Measurements from ENCODE around the gene PGBD4.

Gene PGBD4

GRCh38 chr15:34101366-34102174 lies at the start of gene PGBD4, which contains the start of gene EMC7:
Gene PGBD4 (plus strand): TSS chr15:34102083. CDS start chr15:34102532, 449 bp downstream.
Gene EMC7 (minus strand): TSS chr15:34101862. CDS start chr15:34101839, 23 bp downstream.
- DNase-seq (ENCODE audit: low read depth): peak; percentile 99

DNA sequence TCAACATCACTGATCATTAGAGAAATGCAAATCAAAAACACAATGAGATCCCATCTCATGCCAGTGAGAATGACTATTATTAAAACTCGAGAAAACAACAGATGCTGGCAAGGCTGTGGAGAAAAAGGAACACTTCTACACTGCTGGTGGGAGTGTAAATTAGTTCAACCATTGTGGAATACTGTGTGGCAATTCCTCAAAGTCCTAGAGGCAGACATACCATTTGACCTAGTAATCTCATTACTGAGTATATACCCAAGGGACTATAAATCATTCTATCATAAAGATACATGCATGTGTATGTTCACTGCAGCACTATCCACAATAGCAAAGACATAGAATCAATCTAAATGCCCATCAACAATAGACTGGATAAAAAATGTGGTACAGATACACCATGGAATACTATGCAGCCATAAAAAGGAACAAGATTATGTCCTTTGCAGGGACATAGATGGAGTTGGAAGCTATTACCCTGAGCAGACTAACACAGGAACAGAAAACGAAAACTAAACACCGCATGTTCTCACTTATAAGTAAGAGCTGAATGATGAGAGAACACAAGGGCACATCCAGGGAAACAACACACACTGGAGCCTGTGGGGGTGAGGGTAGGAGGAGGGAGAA lies 47.7 kb upstream of the PGBD4 start:
- DNase-seq (ENCODE audit: low read depth): no peak

GRCh38 chr15:34055868-34056595 lies 45.9 kb upstream of the PGBD4 start:
- no peak for DNase-seq (ENCODE audit: low read depth)

- no peak for DNase-seq (ENCODE audit: low read depth)
These were observed 45.0 kb upstream of the PGBD4 start for GRCh38 chr15:34056911-34057310.

- no peak for DNase-seq (ENCODE audit: low read depth)
These were observed 42.4 kb upstream of the PGBD4 start for GRCh38 chr15:34059476-34059875.

DNA sequence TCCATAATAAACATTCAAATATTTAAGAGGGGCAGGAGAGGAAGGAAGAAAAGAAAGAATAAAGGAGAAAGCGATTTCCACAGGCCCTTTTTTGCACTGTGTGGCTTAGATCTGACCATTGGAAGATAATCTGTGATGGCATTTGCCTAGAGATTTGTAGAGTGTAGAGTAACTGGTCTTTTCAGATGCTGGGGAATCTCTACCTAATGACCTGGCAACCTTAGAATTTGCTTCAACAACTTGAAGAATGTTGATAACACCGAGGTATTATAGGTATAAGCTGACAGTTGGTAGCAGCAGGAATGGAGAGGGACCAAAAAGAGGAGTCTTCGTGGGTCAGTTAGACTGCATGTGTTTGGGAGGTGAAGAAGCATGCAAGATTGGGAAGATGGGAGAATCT lies 41.9 kb upstream of the PGBD4 start:
- no peak for DNase-seq (ENCODE audit: low read depth)

GRCh38 chr15:34064438-34064837 lies 37.4 kb upstream of the PGBD4 start:
- DNase-seq (ENCODE audit: low read depth): no peak

DNA sequence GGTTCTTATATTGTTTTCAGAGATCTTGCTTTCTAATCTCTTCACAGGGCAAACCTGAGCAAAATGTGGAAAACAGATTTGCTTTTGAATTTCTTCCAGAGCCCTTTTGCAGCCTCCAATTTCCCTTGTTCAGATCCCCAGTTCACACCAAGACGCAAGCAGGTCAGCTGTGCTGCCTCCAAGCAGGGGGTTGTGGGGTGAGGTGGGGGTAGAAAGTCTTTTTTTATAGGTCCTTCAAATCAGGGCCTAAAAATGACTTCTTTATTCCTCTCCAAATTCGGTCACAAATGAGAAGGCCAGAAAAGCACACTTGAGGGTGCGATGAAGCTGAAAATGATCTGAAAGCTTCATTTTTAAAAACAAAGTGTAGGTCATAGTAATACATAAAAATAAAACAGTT lies 36.6 kb upstream of the PGBD4 start:
- DNase-seq (ENCODE audit: low read depth): no peak

DNA sequence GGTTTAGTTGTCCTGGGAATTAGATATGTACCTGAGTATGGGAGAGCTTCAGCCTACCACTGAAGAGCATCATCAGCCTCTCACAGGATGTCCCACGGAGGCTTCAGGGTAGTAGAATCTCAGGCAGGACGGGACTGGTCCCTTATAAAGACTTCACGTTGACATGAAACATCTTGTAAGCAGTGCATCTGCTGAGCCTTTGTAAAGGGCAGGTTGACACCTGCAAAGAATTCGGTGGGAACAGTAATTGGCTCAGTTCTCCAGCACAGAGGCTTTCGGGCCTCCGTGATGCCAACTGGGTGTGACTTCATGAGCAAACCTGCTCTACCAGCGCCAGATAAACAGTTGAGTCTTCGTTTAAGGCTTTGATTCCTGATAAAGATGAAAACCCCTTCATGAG lies 35.9 kb upstream of the PGBD4 start:
- no peak for DNase-seq (ENCODE audit: low read depth)

- no peak for DNase-seq (ENCODE audit: low read depth)
These were observed 31.9 kb upstream of the PGBD4 start for GRCh38 chr15:34070003-34070402.

GRCh38 chr15:34076785-34077184 lies 25.1 kb upstream of the PGBD4 start:
- no peak for DNase-seq (ENCODE audit: low read depth)

DNA sequence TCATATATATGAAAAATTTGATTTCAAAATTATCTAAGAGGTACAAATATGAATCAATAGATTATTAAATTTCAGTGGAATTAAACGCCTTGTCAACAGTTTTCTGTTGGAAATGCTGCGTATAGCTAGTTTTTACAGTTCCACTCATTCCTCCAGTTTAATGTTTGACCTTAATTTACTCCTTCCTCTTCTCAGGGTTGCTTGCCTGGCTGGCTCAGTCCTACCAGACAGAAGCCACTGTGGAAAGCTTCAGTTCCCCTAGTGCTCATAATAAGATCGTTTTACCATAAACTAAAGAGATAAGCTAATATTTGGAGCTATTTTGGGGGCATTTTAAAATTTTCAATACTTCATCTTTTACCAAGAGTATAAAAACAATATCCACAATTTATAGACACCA lies 23.0 kb upstream of the PGBD4 start:
- DNase-seq (ENCODE audit: low read depth): no peak

GRCh38 chr15:34079904-34080303 lies 22.0 kb upstream of the PGBD4 start:
- no peak for DNase-seq (ENCODE audit: low read depth)

DNA sequence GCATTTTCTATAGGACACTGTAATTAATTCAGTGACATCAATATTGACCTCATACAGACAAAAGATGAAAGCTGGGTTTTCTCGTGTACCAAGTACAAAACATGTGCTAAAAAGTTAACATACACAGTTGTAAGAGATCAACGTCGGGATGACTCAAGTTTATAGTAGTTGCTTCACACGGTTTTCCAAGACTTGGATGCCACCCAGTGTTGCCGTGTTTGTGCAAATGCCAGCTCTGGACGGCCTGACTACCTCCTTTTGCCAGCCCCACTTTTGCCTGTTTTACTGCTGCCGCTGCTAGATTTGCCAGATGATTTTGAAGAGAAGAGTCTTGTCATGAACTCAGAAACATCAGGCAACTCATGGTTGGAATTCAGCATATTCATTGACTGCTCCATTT lies 17.8 kb upstream of the PGBD4 start:
- peak; percentile 14 for DNase-seq (ENCODE audit: low read depth)

DNA sequence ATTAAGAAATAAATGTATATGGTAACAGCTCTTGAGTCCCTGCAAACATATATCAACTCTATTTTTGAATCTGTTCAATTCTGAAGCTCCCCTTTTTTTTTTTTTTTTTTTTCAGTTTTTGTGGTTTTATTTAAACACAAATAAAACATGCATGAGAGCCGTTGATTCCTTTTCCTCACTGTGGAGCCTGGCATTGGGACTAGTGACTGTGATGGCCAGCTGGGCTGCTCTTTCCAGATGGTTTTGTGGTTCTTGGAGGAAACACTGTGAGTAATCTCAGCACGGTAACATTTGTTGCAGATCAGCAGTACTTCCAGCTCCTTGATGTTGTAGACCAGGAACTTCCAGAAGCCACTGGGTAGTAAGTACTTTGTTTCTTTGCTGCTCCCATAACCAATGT lies 16.1 kb upstream of the PGBD4 start:
- no peak for DNase-seq (ENCODE audit: low read depth)

- no peak for DNase-seq (ENCODE audit: low read depth)
These were observed 2.0 kb upstream of the PGBD4 start for GRCh38 chr15:34099914-34100313.

- no peak for DNase-seq (ENCODE audit: low read depth)
These were observed 467 bp downstream of the PGBD4 start for GRCh38 chr15:34102175-34102925.

DNA sequence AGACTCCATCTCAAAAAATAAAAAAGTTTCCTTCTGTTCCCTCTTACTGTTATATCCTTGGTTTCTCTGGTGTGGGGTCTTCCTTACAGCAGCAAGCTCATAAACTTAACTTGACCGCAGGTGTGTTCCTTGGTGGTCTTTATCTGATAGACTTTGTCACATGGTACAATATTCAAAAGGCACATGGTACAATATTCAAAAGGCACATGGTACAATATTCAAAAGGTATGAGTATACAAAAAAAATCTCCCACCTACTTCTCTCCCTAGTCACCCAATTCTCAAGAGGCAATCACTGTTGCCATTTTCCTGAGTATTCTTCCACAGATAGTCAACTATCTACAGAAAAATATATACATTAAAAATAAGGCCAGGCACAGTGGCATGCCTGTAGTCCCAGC lies 4.5 kb downstream of the PGBD4 start:
- DNase-seq (ENCODE audit: low read depth): no peak

DNA sequence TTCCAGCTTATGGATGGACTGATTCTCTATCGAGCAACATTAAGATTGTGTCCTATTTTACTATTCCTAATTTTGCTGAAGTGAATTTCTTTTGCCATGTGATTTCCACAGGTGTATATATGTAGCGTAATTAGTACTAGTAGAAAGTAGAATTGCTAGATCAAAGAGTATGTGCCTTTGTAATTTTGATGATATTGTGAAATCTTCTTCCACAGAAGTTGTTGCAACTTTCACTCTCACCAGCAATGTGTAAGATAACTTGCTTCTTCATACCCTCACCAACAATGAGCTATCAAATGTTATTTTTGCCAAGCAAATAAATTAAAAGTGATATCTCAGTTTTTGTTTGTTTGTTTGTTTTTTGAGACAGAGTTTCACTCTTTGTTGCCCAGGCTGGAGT lies 5.4 kb downstream of the PGBD4 start:
- no peak for DNase-seq (ENCODE audit: low read depth)

GRCh38 chr15:34109797-34110663 lies 8.1 kb downstream of the PGBD4 start:
- peak; percentile 18 for DNase-seq (ENCODE audit: low read depth)

GRCh38 chr15:34111488-34111887 lies 9.6 kb downstream of the PGBD4 start:
- DNase-seq (ENCODE audit: low read depth): no peak

All from fibroblast of the conjunctiva (primary cell).